HepG2 (cell line): Measurements from ENCODE around the gene CERS1. TPM values are rescaled to one million over a fixed set of nuclear protein-coding genes. Genes with fewer than 3 reads are reported as not detected.

Source experiments
- CHD4 ChIP-seq: fragments of 200-600 bp; sonication (generic); IDR thresholded peaks from 2 replicates; pipeline ENCODE4 v1.7.0; 2017; ENCODE audit warnings: mild to moderate bottlenecking, low read length, borderline replicate concordance
- HIVEP1 ChIP-seq: sonication (generic); formaldehyde crosslinking; IDR thresholded peaks from 2 replicates; pipeline ENCODE4 v1.4.0; 2020; ENCODE audit warnings: mild to moderate bottlenecking, missing genetic modification reagents
- HMG20B ChIP-seq: conservative IDR thresholded peaks from 2 replicates; pipeline ENCODE4 v1.6.1; 2016; ENCODE audit warnings: missing genetic modification reagents, missing compliant biosample characterization
- HOXA7 ChIP-seq: sonication (generic); formaldehyde crosslinking; IDR thresholded peaks from 2 replicates; pipeline ENCODE4 v1.8.1; 2022; ENCODE audit warnings: mild to moderate bottlenecking, missing genetic modification reagents, moderate library complexity
- KDM4B ChIP-seq: sonication (generic); formaldehyde crosslinking; IDR thresholded peaks from 2 replicates; pipeline ENCODE4 v1.4.0; 2020; ENCODE audit warnings: missing genetic modification reagents
- KDM5B ChIP-seq: sonication (generic); formaldehyde crosslinking; IDR thresholded peaks from 2 replicates; pipeline ENCODE4 v1.4.0; 2020; ENCODE audit warnings: missing genetic modification reagents, mild to moderate bottlenecking, borderline replicate concordance
- MED1 ChIP-seq: sonication (generic); formaldehyde crosslinking; IDR thresholded peaks from 2 replicates; pipeline ENCODE4 v1.4.0; 2020; ENCODE audit warnings: missing genetic modification reagents
- MTF2 ChIP-seq: sonication (generic); formaldehyde crosslinking; IDR thresholded peaks from 2 replicates; pipeline ENCODE4 v1.5.0; 2020; ENCODE audit warnings: missing genetic modification reagents, borderline replicate concordance
- SIX4 ChIP-seq: sonication (generic); formaldehyde crosslinking; IDR thresholded peaks from 2 replicates; pipeline ENCODE4 v1.4.0; 2020; ENCODE audit warnings: missing genetic modification reagents
- SNRNP70 ChIP-seq: fragments of 200-400 bp; formaldehyde crosslinking; IDR thresholded peaks from 2 replicates; pipeline ENCODE4 v1.6.1; 2017; ENCODE audit warnings: mild to moderate bottlenecking, low read depth, low read length, moderate library complexity
- STAG1 ChIP-seq: sonication (generic); formaldehyde crosslinking; IDR thresholded peaks from 2 replicates; pipeline ENCODE4 v1.4.0; 2020; ENCODE audit warnings: missing genetic modification reagents
- TBL1XR1 ChIP-seq: fragments of 150-350 bp; IDR thresholded peaks from 2 replicates; pipeline ENCODE4 v1.6.1; 2014; ENCODE audit warnings: borderline replicate concordance, low read length; ENCODE audit not compliant: partially characterized antibody
- ZFX ChIP-seq: sonication (generic); formaldehyde crosslinking; IDR thresholded peaks from 2 replicates; pipeline ENCODE4 v1.4.0; 2020; ENCODE audit warnings: mild to moderate bottlenecking, low read depth, missing genetic modification reagents, moderate library complexity
- ZNF121 ChIP-seq: sonication (generic); formaldehyde crosslinking; IDR thresholded peaks from 2 replicates; pipeline ENCODE4 v1.5.0; 2020; ENCODE audit warnings: mild to moderate bottlenecking, missing genetic modification reagents
- ZNF207 ChIP-seq: fragments of 450-650 bp; IDR thresholded peaks from 2 replicates; pipeline ENCODE4 v1.6.1; 2016; ENCODE audit warnings: antibody characterized with exemption, borderline replicate concordance
- ZNF510 ChIP-seq: sonication (generic); formaldehyde crosslinking; IDR thresholded peaks from 2 replicates; pipeline ENCODE4 v1.4.0; 2020; ENCODE audit warnings: low read depth, mild to moderate bottlenecking, missing genetic modification reagents
- ZNF552 ChIP-seq: sonication (generic); formaldehyde crosslinking; IDR thresholded peaks from 2 replicates; pipeline ENCODE4 v1.9.0; 2022; ENCODE audit warnings: missing genetic modification reagents, mild to moderate bottlenecking, borderline replicate concordance
- ZNF598 ChIP-seq: sonication (generic); formaldehyde crosslinking; IDR thresholded peaks from 2 replicates; pipeline ENCODE4 v1.5.1; 2020; ENCODE audit warnings: mild to moderate bottlenecking, missing genetic modification reagents, borderline replicate concordance
- ZNF7 ChIP-seq: IDR thresholded peaks from 2 replicates; pipeline ENCODE4 v1.6.1; 2016; ENCODE audit warnings: missing biosample characterization, missing genetic modification reagents
- ZSCAN20 ChIP-seq: sonication (generic); formaldehyde crosslinking; IDR thresholded peaks from 2 replicates; pipeline ENCODE4 v1.4.0; 2020; ENCODE audit warnings: missing genetic modification reagents, mild to moderate bottlenecking, borderline replicate concordance
- polyA plus RNA-seq, 8 experiments: library from polyadenylated mRNA; depleted of rRNA in 3 of 8; stranded (reverse) in 7 of 8; unstranded in 1 of 8; fragments of >200 nt; fragmentation: Illumina TruSeq in 4 of 8; extraction: Trizol in 4 of 8; gene quantifications; 2 replicates each; pipeline versions ENCODE4 v1.2.1 to v1.2.3, GENCODE V29; 2011 to 2016; ENCODE audit warnings: low read depth in 4 of 8, missing spikeins in 1 of 8, mixed read lengths in 1 of 8; ENCODE audit not compliant: insufficient read depth in 1 of 8
- total RNA-seq, 5 experiments: library from RNA; depleted of rRNA; stranded (reverse); fragments of >200 nt; fragmentation: Illumina TruSeq; extraction: Trizol; gene quantifications; 2 replicates each; pipeline ENCODE4 v1.2.3, GENCODE V29; 2016; ENCODE audit warnings: low read depth in 1 of 5
- TF ChIP-seq, protein P1 (sequence below): sonication (generic); formaldehyde crosslinking; IDR thresholded peaks from 2 replicates; pipeline ENCODE4 v1.9.0; 2022; ENCODE audit warnings: low read depth, missing genetic modification reagents
- TF ChIP-seq, protein P2 (sequence below): sonication (generic); formaldehyde crosslinking; IDR thresholded peaks from 2 replicates; pipeline ENCODE4 v1.5.0; 2020; ENCODE audit warnings: missing genetic modification reagents
- TF ChIP-seq, protein P3 (sequence below): IDR thresholded peaks from 2 replicates; pipeline ENCODE4 v1.4.0; 2020; ENCODE audit warnings: mild to moderate bottlenecking, missing genetic modification reagents
- TF ChIP-seq, protein P4 (sequence below): IDR thresholded peaks from 2 replicates; pipeline ENCODE4 v1.6.1; 2012; ENCODE audit warnings: low read depth, low read length, improper control_type of control experiment

CERS1 gene
- total and polyA plus RNA-seq, 2 of the 13 experiments (the other 11 are each of a cell fraction or from before 2014, with no cell fraction given) = 4.6 to 9.8 TPM

DNA sequence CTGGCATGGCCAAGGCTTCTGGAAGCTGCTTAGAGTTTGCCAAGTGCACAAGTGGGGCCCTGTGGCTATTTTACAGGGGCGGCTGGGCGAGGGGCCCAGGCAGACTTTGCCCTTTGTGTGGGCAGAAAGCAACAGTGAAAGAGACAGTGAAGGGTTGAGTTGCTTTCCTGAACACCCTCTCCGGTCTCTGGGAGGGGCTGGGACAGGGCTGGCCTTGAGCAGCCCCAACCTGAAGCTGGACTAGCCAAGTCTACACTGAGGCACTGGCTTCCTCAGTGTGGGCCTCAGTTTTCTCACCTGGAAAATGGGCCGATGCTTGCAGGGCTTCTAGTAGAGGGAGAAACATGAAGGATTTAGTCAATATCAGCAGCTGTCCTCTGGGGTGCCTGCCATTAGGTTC is 47.5 kb upstream of the CERS1 start (continued):
- TF ChIP-seq SIX4 (CRISPR knock-in tag) (no peak), CHD4 (peak; percentile 79; the same call in 1 of the 2 replicates), HOXA7 (CRISPR knock-in tag) (no peak), HMG20B (CRISPR knock-in tag) (no peak), ZNF207 (no peak), ZFX (CRISPR knock-in tag) (peak; percentile 20; the same call in 1 of the 2 replicates), SNRNP70 (no peak), KDM5B (no peak), MTF2 (CRISPR knock-in tag) (no peak), ZNF552 (CRISPR knock-in tag) (no peak), STAG1 (no peak), ZNF121 (0 out of 2 replicates have a peak, but pooled peaks have one; percentile 29), TBL1XR1 (no peak), ZNF7 (CRISPR knock-in tag) (no peak), ZNF510 (CRISPR knock-in tag) (no peak), ZSCAN20 (CRISPR knock-in tag) (peak; percentile 77; the same call in 1 of the 2 replicates), KDM4B (no peak), MED1 (CRISPR knock-in tag) (peak; percentile 17; the same call in 1 of the 2 replicates), ZNF598 (CRISPR knock-in tag) (no peak), HIVEP1 (CRISPR knock-in tag) (no peak)
- TF ChIP-seq, protein P1, sequence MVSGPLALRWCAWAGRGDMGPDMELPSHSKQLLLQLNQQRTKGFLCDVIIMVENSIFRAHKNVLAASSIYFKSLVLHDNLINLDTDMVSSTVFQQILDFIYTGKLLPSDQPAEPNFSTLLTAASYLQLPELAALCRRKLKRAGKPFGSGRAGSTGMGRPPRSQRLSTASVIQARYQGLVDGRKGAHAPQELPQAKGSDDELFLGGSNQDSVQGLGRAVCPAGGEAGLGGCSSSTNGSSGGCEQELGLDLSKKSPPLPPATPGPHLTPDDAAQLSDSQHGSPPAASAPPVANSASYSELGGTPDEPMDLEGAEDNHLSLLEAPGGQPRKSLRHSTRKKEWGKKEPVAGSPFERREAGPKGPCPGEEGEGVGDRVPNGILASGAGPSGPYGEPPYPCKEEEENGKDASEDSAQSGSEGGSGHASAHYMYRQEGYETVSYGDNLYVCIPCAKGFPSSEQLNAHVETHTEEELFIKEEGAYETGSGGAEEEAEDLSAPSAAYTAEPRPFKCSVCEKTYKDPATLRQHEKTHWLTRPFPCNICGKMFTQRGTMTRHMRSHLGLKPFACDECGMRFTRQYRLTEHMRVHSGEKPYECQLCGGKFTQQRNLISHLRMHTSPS (CRISPR knock-in tag) = 0 out of 2 replicates have a peak, but pooled peaks have one; percentile 39
- TF ChIP-seq, protein P2, sequence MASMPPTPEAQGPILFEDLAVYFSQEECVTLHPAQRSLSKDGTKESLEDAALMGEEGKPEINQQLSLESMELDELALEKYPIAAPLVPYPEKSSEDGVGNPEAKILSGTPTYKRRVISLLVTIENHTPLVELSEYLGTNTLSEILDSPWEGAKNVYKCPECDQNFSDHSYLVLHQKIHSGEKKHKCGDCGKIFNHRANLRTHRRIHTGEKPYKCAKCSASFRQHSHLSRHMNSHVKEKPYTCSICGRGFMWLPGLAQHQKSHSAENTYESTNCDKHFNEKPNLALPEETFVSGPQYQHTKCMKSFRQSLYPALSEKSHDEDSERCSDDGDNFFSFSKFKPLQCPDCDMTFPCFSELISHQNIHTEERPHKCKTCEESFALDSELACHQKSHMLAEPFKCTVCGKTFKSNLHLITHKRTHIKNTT (CRISPR knock-in tag) = no peak
- TF ChIP-seq, protein P3, sequence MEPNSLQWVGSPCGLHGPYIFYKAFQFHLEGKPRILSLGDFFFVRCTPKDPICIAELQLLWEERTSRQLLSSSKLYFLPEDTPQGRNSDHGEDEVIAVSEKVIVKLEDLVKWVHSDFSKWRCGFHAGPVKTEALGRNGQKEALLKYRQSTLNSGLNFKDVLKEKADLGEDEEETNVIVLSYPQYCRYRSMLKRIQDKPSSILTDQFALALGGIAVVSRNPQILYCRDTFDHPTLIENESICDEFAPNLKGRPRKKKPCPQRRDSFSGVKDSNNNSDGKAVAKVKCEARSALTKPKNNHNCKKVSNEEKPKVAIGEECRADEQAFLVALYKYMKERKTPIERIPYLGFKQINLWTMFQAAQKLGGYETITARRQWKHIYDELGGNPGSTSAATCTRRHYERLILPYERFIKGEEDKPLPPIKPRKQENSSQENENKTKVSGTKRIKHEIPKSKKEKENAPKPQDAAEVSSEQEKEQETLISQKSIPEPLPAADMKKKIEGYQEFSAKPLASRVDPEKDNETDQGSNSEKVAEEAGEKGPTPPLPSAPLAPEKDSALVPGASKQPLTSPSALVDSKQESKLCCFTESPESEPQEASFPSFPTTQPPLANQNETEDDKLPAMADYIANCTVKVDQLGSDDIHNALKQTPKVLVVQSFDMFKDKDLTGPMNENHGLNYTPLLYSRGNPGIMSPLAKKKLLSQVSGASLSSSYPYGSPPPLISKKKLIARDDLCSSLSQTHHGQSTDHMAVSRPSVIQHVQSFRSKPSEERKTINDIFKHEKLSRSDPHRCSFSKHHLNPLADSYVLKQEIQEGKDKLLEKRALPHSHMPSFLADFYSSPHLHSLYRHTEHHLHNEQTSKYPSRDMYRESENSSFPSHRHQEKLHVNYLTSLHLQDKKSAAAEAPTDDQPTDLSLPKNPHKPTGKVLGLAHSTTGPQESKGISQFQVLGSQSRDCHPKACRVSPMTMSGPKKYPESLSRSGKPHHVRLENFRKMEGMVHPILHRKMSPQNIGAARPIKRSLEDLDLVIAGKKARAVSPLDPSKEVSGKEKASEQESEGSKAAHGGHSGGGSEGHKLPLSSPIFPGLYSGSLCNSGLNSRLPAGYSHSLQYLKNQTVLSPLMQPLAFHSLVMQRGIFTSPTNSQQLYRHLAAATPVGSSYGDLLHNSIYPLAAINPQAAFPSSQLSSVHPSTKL = peak; percentile 22; the same call in 1 of the 2 replicates
- TF ChIP-seq, protein P4, sequence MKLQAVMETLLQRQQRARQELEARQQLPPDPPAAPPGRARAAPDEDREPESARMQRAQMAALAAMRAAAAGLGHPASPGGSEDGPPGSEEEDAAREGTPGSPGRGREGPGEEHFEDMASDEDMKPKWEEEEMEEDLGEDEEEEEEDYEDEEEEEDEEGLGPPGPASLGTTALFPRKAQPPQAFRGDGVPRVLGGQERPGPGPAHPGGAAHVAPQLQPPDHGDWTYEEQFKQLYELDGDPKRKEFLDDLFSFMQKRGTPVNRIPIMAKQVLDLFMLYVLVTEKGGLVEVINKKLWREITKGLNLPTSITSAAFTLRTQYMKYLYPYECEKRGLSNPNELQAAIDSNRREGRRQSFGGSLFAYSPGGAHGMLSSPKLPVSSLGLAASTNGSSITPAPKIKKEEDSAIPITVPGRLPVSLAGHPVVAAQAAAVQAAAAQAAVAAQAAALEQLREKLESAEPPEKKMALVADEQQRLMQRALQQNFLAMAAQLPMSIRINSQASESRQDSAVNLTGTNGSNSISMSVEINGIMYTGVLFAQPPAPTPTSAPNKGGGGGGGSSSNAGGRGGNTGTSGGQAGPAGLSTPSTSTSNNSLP = no peak
